BJ (cell line): ENCODE measurements around the gene MAN2A1. TPM values are rescaled to one million over a fixed set of nuclear protein-coding genes. Genes with fewer than 3 reads are reported as not detected.

ENCODE experiments used
- CTCF ChIA-PET: fragments of 350-600 bp; formaldehyde crosslinking; extraction: SDS; loops from one replicate; lab custom pipeline; 2021; ENCODE audit warnings: antibody characterized with exemption, inconsistent platforms; lab: Yijun Ruan, JAX
- POLR2A ChIA-PET: fragments of 300-600 bp; sonication (Branson Sonifier 250); formaldehyde crosslinking; extraction: SDS; loops from one replicate; lab custom pipeline; 2021; ENCODE audit warnings: antibody characterized with exemption; lab: Charles Lee
- DNase-seq: peaks from one replicate; pipeline ENCODE4 v3.0.0-alpha.2; 2011; ENCODE audit warnings: low read depth
- H3K27me3 ChIP-seq: 2 replicates; pipeline ENCODE4 v1.6.0; 2011; ENCODE audit warnings: low read length; ENCODE audit not compliant: control insufficient read depth, insufficient read depth
- H3K36me3 ChIP-seq: 2 replicates; pipeline ENCODE4 v1.5.1; 2011; ENCODE audit warnings: low read length; ENCODE audit not compliant: control insufficient read depth, insufficient read depth
- H3K4me3 ChIP-seq: 2 replicates; pipeline ENCODE4 v1.5.1; 2011; ENCODE audit warnings: low read depth, mild to moderate bottlenecking, control low read depth, low read length
- polyA plus RNA-seq: library from polyadenylated mRNA; depleted of rRNA; stranded (reverse); fragments of >200 nt; gene quantifications from 2 replicates; pipeline ENCODE4 v1.2.3, GENCODE V29; 2011
- TF ChIP-seq, protein P1 (sequence below): IDR thresholded peaks from 2 replicates; pipeline ENCODE4 v1.5.1; 2011; ENCODE audit warnings: low read depth, mild to moderate bottlenecking, control low read depth, inconsistent platforms, low read length, moderate library complexity; ENCODE audit not compliant: insufficient read depth

The MAN2A1 gene
- polyA plus RNA-seq, 1 experiment, result 18.4 TPM

GRCh38 chr5:109876941-109877669 lies 187.4 kb downstream of the MAN2A1 start:
- DNase-seq, result no peak
- POLR2A ChIA-PET, result no interaction called here
- Histone ChIP-seq H3K27me3 (no peaks in the 10 kb centered on the region), H3K36me3 (no peaks in the 10 kb centered on the region), H3K4me3 (no peak overlapping the region)
- TF ChIP-seq, protein P1, sequence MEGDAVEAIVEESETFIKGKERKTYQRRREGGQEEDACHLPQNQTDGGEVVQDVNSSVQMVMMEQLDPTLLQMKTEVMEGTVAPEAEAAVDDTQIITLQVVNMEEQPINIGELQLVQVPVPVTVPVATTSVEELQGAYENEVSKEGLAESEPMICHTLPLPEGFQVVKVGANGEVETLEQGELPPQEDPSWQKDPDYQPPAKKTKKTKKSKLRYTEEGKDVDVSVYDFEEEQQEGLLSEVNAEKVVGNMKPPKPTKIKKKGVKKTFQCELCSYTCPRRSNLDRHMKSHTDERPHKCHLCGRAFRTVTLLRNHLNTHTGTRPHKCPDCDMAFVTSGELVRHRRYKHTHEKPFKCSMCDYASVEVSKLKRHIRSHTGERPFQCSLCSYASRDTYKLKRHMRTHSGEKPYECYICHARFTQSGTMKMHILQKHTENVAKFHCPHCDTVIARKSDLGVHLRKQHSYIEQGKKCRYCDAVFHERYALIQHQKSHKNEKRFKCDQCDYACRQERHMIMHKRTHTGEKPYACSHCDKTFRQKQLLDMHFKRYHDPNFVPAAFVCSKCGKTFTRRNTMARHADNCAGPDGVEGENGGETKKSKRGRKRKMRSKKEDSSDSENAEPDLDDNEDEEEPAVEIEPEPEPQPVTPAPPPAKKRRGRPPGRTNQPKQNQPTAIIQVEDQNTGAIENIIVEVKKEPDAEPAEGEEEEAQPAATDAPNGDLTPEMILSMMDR, result no peak
- CTCF ChIA-PET, result interaction anchor here (1.7 kb wide), 1 partner anchor 39 kb away, joined by 4 read pairs; no protein-coding TSS in a partner anchor

GRCh38 chr5:109877670-109878045 lies 187.9 kb downstream of the MAN2A1 start:
- H3K27me3 ChIP-seq, result no peaks in the 10 kb centered on the region
- no peaks in the 10 kb centered on the region for H3K36me3 ChIP-seq
- TF ChIP-seq, protein P1, result no peak
- H3K4me3 ChIP-seq, result no peak overlapping the region
- POLR2A ChIA-PET, result no interaction called here
- CTCF ChIA-PET, result interaction anchor here (1.7 kb wide), 1 partner anchor 38 kb away, joined by 4 read pairs; no protein-coding TSS in a partner anchor
- no peak for DNase-seq

- Histone ChIP-seq H3K36me3 (no peaks in the 10 kb centered on the region), H3K27me3 (no peaks in the 10 kb centered on the region), H3K4me3 (no peak overlapping the region)
- no peak for DNase-seq
- ChIA-PET POLR2A (no interaction called here), CTCF (no interaction called here)
- TF ChIP-seq, protein P1, result no peak
These were observed 189.2 kb downstream of the MAN2A1 start for GRCh38 chr5:109878887-109879286.

- Histone ChIP-seq H3K4me3 (no peak overlapping the region), H3K27me3 (no peaks in the 10 kb centered on the region), H3K36me3 (no peaks in the 10 kb centered on the region)
- TF ChIP-seq, protein P1, result no peak
- POLR2A ChIA-PET, result interaction anchor here (0.7 kb wide), 1 partner anchor 865 kb away, joined by 3 read pairs; no protein-coding TSS in a partner anchor
- DNase-seq, result no peak
- CTCF ChIA-PET, result interaction anchor here (0.6 to 1.5 kb wide), 2 partner anchors 13 to 71 kb away, joined by 3 to 4 read pairs; no protein-coding TSS in a partner anchor
These were observed 191.4 kb downstream of the MAN2A1 start for GRCh38 chr5:109880907-109881685.

DNA sequence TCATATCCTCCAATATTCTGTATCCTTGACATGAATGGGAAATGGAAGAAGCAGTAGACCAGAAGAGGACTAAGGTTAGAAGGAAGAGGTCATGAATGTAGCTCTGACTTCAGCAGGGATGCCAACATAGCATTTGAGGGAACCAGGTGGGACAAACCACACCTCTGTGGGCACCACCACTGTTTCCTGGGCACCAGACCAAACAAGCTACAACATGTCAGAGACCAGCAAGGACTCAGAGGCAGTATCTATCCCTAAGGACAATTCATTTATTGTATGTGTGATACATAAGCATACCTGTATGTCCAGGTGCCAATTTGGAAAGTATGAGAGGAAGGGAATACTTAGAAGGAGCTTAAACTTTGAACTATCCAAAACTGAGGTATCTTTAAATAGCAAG lies 192.8 kb downstream of the MAN2A1 start:
- Histone ChIP-seq H3K36me3 (no peaks in the 10 kb centered on the region), H3K27me3 (no peaks in the 10 kb centered on the region), H3K4me3 (no peak overlapping the region)
- TF ChIP-seq, protein P1, result no peak
- CTCF ChIA-PET, result no interaction called here
- POLR2A ChIA-PET, result no interaction called here
- no peak for DNase-seq
